ENCODE data around the gene TMEM61.

DNA sequence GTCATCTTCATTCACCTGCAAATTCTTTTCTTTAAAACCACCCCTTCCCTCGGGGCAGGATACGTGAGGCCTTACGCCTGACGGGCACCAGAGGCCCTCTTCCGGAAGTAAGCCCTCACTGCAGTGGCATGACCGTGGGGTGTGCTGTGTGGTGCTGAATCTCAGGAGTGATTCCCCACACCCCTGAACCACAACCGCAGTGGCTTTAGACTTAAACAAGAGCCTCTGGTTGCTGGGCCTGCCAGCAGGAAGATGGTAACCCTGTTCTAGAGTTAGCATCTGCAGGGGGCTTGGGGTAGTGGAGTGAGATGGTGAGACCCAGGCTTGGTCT lies 30.4 kb downstream of the TMEM61 start:
- TF ChIP-seq CTCF (IDR thresholded peaks at IDR 0.05), result no peak
- no peak for TF ChIP-seq EZH2 (IDR thresholded peaks at IDR 0.05; ENCODE audit: borderline replicate concordance, insufficient read depth, low read depth, low read length, poor library complexity, severe bottlenecking)
